MV-4-11 (cell line): Measurements from ENCODE around the gene MYO1E.

Experiments used
- DNase-seq: peaks from one replicate; lab custom pipeline; 2025; lab: John Stamatoyannopoulos, UW

Gene MYO1E

GRCh38 chr15:59372352-59373211 is at the start of gene MYO1E:
Gene MYO1E (minus strand): TSS chr15:59372871. CDS start chr15:59372500, 371 bp downstream.
- peak; percentile 83 for DNase-seq

DNA sequence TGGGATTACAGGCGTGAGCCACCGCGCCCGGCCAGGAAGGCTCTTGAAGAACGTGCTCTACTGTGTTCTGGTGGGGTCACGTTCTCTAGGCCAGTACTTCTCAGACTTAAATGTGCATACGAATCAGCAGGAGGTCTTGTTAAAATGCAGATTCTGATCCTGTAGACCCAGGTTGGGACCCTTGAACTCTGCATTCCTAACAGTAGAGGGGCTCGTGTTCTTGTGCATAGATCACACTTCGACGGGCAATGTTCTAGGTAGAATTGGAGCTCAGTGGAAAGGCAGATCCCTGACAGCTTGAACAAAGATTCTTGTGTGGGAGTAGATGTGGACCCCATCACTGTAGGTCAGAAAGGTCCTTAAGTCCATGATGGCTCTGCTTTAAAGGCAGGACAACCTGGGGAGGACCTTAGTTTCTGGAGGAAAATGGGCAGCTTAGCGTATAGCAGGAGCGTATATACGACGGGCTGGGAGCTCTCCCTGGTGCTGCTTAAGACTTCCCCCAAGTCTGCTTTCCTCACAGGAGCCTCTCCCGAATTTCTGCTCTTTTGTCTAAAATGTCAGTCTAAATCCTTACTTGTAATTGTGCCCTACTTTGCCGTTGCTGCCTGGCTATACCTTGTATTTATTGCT is 48.4 kb upstream of the MYO1E start:
- DNase-seq = no peak

GRCh38 chr15:59420108-59420507 is 47.4 kb upstream of the MYO1E start:
- peak; percentile 37 for DNase-seq

- DNase-seq = peak; percentile 59
These were observed 46.5 kb upstream of the MYO1E start for GRCh38 chr15:59419170-59419569.

DNA sequence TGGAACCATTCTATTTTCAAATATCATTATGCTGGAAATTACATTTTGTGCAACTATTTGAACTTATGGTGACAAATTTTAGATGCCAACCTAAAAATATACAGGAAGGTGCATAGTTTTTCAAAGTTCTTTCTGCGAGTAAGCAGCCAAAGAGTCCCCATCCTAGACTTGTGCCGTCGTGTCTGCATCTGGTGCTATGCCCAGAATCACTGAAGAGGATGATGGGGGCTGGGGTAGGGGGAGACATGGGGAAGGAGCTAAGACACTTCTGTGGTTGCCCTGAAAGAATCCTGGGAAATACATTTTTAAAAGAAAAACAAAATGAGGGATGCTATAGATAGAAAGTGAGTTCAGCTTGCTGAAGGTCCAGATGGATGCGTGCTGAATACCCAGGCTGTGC is 44.1 kb upstream of the MYO1E start:
- DNase-seq = no peak

DNA sequence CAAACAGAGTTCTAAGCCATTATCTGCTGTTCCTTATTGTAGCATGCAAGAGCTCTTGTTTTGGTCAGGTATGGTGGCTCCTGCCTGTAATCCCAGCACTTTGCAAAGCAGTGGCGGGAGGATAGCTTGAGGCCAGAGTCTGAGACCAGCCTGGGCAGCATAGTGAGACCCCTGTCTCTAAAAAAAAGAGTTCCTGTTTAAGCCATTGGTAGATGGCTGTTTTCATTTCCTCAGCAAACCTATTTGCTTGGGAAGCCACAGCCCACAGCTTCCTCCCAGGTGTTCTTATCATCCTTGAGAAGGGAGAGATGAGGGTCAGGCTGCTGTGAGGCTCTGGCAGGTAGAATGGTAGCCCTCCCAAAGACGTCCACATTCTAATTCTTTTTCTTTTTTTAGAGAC is 40.9 kb upstream of the MYO1E start:
- no peak for DNase-seq

GRCh38 chr15:59410391-59410896 is 37.8 kb upstream of the MYO1E start:
- DNase-seq = peak; percentile 87

DNA sequence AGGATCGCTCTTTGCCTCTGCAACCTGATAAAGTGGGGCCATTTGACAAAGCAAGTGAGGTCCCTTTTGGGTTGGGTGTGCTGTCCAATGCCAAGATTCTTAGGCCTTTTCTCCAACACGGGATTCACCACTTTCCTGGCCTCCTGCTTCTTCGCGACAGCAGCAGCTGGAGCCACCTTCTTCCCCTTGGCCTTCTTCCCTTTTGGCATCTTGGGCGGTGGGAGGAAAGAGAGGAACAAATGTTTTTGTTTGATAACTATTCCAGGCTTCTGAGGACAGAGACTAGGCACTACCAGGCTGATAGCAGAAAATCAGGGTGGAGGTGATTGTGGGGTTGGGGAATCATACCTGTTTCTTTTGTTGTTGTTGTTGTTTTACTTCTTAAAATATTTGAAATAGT is 35.3 kb upstream of the MYO1E start:
- no peak for DNase-seq

DNA sequence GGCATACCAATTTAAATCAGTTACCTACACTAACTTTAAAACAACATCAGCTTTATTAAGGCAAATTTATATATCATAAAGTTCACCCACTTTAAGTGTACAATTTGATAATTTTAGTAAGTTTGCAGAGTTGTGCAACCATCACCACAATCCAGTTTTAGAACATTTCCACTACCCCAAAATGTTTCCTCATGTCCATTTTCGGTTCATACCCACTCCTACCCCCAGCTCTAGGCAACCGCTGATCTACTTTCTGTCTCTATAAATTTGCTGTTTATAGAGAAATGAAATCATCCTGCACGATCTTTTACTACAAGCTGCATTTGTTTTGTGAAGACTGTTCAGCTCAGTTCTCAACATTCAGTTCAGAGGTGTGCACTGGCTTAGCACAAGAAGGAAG is 33.8 kb upstream of the MYO1E start:
- DNase-seq = peak; percentile 94

- no peak for DNase-seq
These were observed 32.4 kb upstream of the MYO1E start for GRCh38 chr15:59405079-59405478.

DNA sequence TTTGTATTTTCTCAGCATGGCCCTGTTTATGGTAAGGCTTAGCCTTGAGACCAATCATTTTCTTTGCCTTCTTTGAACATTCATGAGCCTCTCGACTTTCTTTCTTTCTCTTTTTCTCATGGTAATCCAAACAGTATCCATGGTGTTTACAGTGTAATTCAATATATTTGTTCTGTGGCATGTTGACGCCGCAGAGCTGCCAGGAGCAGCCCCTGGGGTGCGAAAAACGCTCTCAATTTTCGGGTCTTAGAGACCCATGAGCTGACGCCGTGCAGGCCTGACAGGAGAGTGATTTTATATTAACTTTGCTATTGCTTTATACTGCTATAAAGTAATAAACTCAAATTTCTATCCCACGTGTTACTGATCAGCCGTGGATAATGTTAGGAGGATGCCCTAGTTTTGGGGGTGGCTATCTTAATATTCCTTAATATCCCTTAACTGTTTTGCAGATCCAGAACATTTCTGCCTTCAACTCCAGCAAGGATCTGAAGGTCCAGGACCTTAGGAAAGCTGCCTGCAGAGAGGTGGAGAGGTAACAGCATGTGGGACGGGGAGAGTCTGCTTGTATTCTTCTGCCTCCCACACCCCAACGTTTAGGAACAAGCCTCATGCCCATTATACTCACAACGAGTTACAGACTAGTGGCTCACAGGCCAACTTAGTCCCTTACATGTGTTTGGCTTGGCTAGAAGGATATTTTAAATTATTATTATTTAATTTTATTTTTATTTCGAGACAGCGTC is 29.3 kb upstream of the MYO1E start:
- no peak for DNase-seq

DNA sequence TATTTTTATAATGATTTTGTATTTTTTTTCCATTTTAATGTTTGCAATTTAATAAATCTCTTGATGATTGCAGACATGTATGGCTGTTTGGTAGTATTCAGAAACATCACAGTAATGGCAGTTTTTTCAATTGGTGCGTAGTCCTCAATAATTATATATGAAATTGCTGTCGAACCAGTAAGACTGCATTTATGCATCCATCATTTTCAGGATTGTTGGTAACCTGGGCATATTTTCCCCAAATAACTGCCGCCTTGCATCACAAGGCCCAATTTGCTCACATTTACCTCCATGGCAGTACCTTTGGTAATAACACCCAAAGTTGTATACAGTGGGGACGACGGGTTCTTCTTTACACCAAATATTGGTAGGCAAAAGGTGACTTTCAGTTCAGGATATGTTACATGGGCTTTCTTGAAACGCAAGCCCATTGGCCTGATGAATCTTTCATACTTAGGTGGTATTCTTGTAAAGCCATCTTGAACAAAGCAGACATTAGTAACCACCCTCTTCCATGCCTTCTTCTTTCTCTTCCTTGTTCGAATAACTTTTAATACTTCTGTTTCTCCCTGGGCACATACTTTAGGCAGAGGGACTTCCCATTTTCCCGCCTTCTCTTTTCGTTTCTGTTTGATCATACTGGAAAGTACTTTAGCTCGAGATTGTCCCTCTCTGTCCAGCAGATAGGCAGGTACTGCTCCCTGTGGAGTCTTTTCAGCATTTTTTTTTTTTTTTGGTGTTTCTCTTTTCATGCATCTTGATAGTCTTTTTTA is 28.6 kb upstream of the MYO1E start:
- DNase-seq = peak; percentile 50

GRCh38 chr15:59400103-59400813 is 27.6 kb upstream of the MYO1E start:
- DNase-seq = no peak

- peak; percentile 96 for DNase-seq
These were observed 26.9 kb upstream of the MYO1E start for GRCh38 chr15:59399465-59400102.

DNA sequence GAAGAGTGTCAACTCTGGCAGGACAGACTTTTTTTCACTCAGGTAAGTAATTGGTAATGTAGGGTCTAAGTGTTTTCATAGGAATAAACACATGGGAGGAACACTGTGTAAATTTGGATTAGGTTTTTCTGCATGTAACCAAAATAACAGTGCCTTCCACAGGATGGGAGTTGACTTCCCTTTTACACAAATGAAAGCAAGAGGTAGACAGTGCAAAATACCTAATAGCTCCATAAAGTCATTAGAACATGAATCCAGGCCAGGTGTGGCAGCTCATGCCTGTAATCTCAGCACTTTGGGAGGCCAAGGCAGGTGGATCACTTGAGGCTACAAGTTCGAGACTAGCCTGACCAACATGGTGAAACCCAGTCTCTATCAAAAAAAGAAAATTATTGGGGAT is 25.5 kb upstream of the MYO1E start:
- no peak for DNase-seq

DNA sequence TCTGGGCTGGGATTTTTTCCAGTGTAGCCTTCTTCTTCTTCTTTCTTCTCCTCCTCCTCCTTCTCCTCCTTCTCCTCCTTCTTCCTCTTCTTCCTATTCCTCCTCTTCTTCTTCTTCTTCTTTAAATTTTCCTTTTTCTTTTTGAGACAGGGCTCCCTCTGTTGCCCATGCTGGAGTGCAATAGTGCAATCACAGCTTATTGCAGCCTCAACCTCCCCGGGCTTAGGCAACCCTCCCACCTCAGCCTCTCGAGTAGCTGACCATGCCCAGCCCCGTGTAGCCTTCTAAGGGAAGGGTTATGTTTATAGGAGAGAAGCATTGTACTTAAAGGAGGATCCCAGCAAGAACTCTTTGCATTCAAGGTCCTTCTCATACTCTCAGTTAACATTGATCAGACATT is 24.0 kb upstream of the MYO1E start:
- DNase-seq = no peak

GRCh38 chr15:59396211-59396610 is 23.5 kb upstream of the MYO1E start:
- DNase-seq = no peak

- no peak for DNase-seq
These were observed 21.5 kb upstream of the MYO1E start for GRCh38 chr15:59394166-59394661.

DNA sequence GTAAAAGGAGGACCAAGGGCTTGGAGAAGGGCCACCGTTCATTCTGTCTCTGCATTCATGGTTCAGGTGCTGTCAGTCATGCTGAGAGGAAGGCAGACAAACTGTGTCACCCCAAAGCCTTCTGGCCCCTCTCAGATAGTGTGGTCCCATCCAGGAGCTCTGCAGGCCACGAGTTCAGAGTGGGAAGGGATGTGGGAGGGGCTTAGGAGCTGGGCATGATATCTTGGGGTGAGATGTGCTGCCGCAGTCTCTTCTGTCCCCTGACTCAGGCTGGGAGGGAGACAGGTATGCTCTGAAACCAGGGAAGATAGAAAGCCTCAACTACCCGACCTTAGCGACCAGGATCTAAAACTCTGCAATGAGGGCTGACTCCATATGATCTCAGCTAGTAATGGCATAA is 19.6 kb upstream of the MYO1E start:
- no peak for DNase-seq

DNA sequence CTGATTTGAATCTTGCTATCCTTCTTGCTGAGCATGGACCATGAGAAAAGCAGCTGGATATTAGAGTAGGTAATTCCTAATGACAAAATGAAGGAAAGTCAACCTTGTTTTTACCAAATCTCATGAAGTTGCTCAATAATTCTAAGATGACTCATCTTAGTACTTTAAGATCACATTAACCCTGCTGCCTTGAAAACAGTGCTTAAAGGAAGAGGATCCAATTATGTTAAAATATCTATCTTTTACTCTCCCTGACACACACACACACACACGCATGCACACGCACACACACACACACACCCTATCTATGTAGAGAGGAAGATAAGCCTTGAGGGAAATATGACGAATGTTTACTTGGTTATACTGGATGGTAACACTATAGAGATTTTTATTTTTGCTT is 16.0 kb upstream of the MYO1E start:
- peak; percentile 75 for DNase-seq
